PC-9 (cell line): ENCODE data around the gene TTLL9. TPM values are rescaled to one million over a fixed set of nuclear protein-coding genes. Genes with fewer than 3 reads are reported as not detected.

ENCODE experiments used
- BruUV-seq: library from RNA; stranded (reverse); fragments of 400-500 nt; replicated peaks from 2 replicates; lab custom pipeline; 2021; lab: Mats Ljungman, UMichigan
- CTCF ChIA-PET: fragments of 300-600 bp; sonication (Branson Sonifier 250); formaldehyde crosslinking; loops from one replicate; lab custom pipeline; 2022; ENCODE audit warnings: antibody characterized with exemption; lab: Charles Lee
- POLR2A ChIA-PET: fragments of 300-600 bp; sonication (Branson Sonifier 250); formaldehyde crosslinking; loops from one replicate; lab custom pipeline; 2022; ENCODE audit warnings: antibody characterized with exemption; ENCODE audit not compliant: unreplicated experiment; lab: Charles Lee
- DNase-seq, 2 experiments: peaks; one replicate each; pipeline versions ENCODE4 v3.0.0 to v3.0.0-alpha.2; 2015 to 2022; ENCODE audit warnings: mixed read lengths in 1 of 2
- H2AFZ ChIP-seq: fragments of 200-600 bp; sonication (generic); 2 replicates; pipeline ENCODE4 v1.8.1; 2017; ENCODE audit warnings: antibody characterized with exemption
- H3F3A ChIP-seq: fragments of 200-600 bp; sonication (generic); 2 replicates; pipeline ENCODE4 v1.8.1; 2017; ENCODE audit warnings: antibody characterized with exemption, mild to moderate bottlenecking, low read depth; ENCODE audit not compliant: insufficient read depth
- H3K27ac ChIP-seq: fragments of 200-600 bp; sonication (generic); 2 replicates; pipeline ENCODE4 v1.6.1; 2016; ENCODE audit warnings: mixed run types
- H3K27me3 ChIP-seq: fragments of 200-600 bp; sonication (generic); 2 replicates; pipeline ENCODE4 v1.6.1; 2016; ENCODE audit warnings: low read depth, mixed run types; ENCODE audit not compliant: insufficient read depth
- H3K36me3 ChIP-seq: fragments of 200-600 bp; sonication (generic); 2 replicates; pipeline ENCODE4 v1.6.1; 2016; ENCODE audit warnings: low read depth, mixed run types
- H3K4me1 ChIP-seq: fragments of 200-600 bp; sonication (generic); replicated peaks from 2 replicates; pipeline ENCODE4 v1.6.1; 2016; ENCODE audit warnings: mixed run types; ENCODE audit not compliant: insufficient read depth
- H3K4me2 ChIP-seq: fragments of 200-600 bp; sonication (generic); 2 replicates; pipeline ENCODE4 v1.6.1; 2017; ENCODE audit warnings: mixed run types
- H3K4me3 ChIP-seq: fragments of 200-600 bp; sonication (generic); 2 replicates; pipeline ENCODE4 v1.6.1; 2016; ENCODE audit warnings: mixed run types
- H3K79me2 ChIP-seq: fragments of 200-600 bp; sonication (generic); 2 replicates; pipeline ENCODE4 v1.6.1; 2017; ENCODE audit warnings: low read depth, mixed run types
- H3K9me2 ChIP-seq: fragments of 200-600 bp; sonication (generic); 2 replicates; pipeline ENCODE4 v1.8.1; 2017; ENCODE audit warnings: mild to moderate bottlenecking; ENCODE audit not compliant: insufficient read depth
- H3K9me3 ChIP-seq: fragments of 200-600 bp; sonication (generic); 2 replicates; pipeline ENCODE4 v1.8.1; 2016; ENCODE audit warnings: low read depth; ENCODE audit not compliant: insufficient read depth
- H4K20me1 ChIP-seq: fragments of 200-600 bp; sonication (generic); 2 replicates; pipeline ENCODE4 v1.8.1; 2017; ENCODE audit not compliant: insufficient read depth
- CTCF ChIP-seq: fragments of 200-600 bp; sonication (generic); conservative IDR thresholded peaks from 2 replicates; pipeline ENCODE4 v1.6.1; 2017; ENCODE audit warnings: mixed run types, antibody characterized with exemption, mild to moderate bottlenecking, moderate library complexity
- EZH2 ChIP-seq: fragments of 200-600 bp; sonication (generic); IDR thresholded peaks from 2 replicates; pipeline ENCODE4 v1.8.0; 2017; ENCODE audit warnings: antibody characterized with exemption, low read depth
- intact Hi-C: fragments of 100-400 bp; cut with micrococcal nuclease; formaldehyde crosslinking; loops from one replicate; pipeline ENCODE4 v1.10.0; 2022; ENCODE audit not compliant: unreplicated experiment
- total RNA-seq: library from RNA; stranded (reverse); gene quantifications from 2 replicates; pipeline ENCODE4 v1.2.3, GENCODE V29; 2021

Gene TTLL9
- total RNA-seq, 1 experiment from 2014 or later = 1.8 TPM

GRCh38 chr20:31922181-31922580, 51.7 kb downstream of the TTLL9 start:
- Histone ChIP-seq H3K27ac (no peak overlapping the region), H3K79me2 (no peaks in the 10 kb centered on the region), H3K4me2 (no peak overlapping the region), H4K20me1 (no peaks in the 10 kb centered on the region), H3K36me3 (no peaks in the 10 kb centered on the region), H3F3A (no peaks in the 10 kb centered on the region), H3K4me1 (no peaks in the 10 kb centered on the region), H3K9me3 (no peaks in the 10 kb centered on the region), H3K4me3 (no peak overlapping the region), H3K9me2 (no peaks in the 10 kb centered on the region), H3K27me3 (peaks cover 40% of the 10 kb centered on the region), H2AFZ (no peak overlapping the region)
- BruUV-seq = no TSS peak
- ChIA-PET POLR2A (no interaction called here), CTCF (no interaction called here)
- DNase-seq = no peak
- intact Hi-C loops = no loop called here
- no peak for TF ChIP-seq EZH2
- no peak for TF ChIP-seq CTCF

GRCh38 chr20:31922588-31922987, 52.2 kb downstream of the TTLL9 start:
- CTCF ChIA-PET = no interaction called here
- Histone ChIP-seq H3K27me3 (peaks cover 38% of the 10 kb centered on the region), H3K4me1 (no peaks in the 10 kb centered on the region), H3K9me3 (no peaks in the 10 kb centered on the region), H3K4me3 (no peak overlapping the region), H3F3A (no peaks in the 10 kb centered on the region), H3K79me2 (no peaks in the 10 kb centered on the region), H3K27ac (no peak overlapping the region), H3K4me2 (no peak overlapping the region), H3K9me2 (no peaks in the 10 kb centered on the region), H3K36me3 (no peaks in the 10 kb centered on the region), H2AFZ (no peak overlapping the region), H4K20me1 (no peaks in the 10 kb centered on the region)
- BruUV-seq = no TSS peak
- intact Hi-C loops = no loop called here
- TF ChIP-seq EZH2 (no peak), CTCF (no peak)
- POLR2A ChIA-PET = interaction anchor here (0.7 kb wide), 1 partner anchor 17 kb away, joined by 5 read pairs; no protein-coding TSS in a partner anchor
- DNase-seq = no peak

GRCh38 chr20:31923388-31924331, 53.2 kb downstream of the TTLL9 start:
- CTCF ChIA-PET = no interaction called here
- Histone ChIP-seq H3K27me3 (peaks cover 40% of the 10 kb centered on the region), H3K4me2 (no peak overlapping the region), H3K79me2 (no peaks in the 10 kb centered on the region), H3K4me3 (no peak overlapping the region), H3K27ac (no peak overlapping the region), H4K20me1 (no peaks in the 10 kb centered on the region), H3K36me3 (no peaks in the 10 kb centered on the region), H3F3A (no peaks in the 10 kb centered on the region), H3K4me1 (no peaks in the 10 kb centered on the region), H3K9me3 (no peaks in the 10 kb centered on the region), H3K9me2 (no peaks in the 10 kb centered on the region), H2AFZ (no peak overlapping the region)
- BruUV-seq = no TSS peak
- intact Hi-C loops = no loop called here
- POLR2A ChIA-PET = no interaction called here
- no peak for TF ChIP-seq EZH2
- TF ChIP-seq CTCF = no peak
- DNase-seq = no peak
